Measurements from ENCODE around the gene PRDX4.
"Not testable (repeated sequence)": the region's sequence is repeated elsewhere in the genome, so short reads cannot be mapped to it uniquely, and the experiment has no call there.

PRDX4 gene

GRCh38 chrX:23676486-23676885, 9.2 kb downstream of the PRDX4 start:
- not testable (repeated sequence) for DNase-seq

- no peak for DNase-seq
Measured at GRCh38 chrX:23692166-23692565, 24.9 kb downstream of the PRDX4 start.

GRCh38 chrX:23694606-23695005, 27.3 kb downstream of the PRDX4 start:
- no peak for DNase-seq

GRCh38 chrX:23699636-23700194, 32.4 kb downstream of the PRDX4 start:
- peak; percentile 34 for DNase-seq

- no peak for DNase-seq
Measured at GRCh38 chrX:23704673-23705206, 37.4 kb downstream of the PRDX4 start.

GRCh38 chrX:23705235-23705634, 37.9 kb downstream of the PRDX4 start:
- DNase-seq = no peak

GRCh38 chrX:23720117-23720677, 52.9 kb downstream of the PRDX4 start:
- no peak for DNase-seq

GRCh38 chrX:23726191-23726590, 58.9 kb downstream of the PRDX4 start:
- no peak for DNase-seq

GRCh38 chrX:23727206-23727605, 59.9 kb downstream of the PRDX4 start:
- DNase-seq = no peak

- DNase-seq = no peak
Measured at GRCh38 chrX:23729214-23729613, 61.9 kb downstream of the PRDX4 start.

GRCh38 chrX:23731951-23732350, 64.7 kb downstream of the PRDX4 start:
- DNase-seq = no peak

GRCh38 chrX:23732704-23733103, 65.4 kb downstream of the PRDX4 start:
- DNase-seq = no peak
